ENCODE results near the gene DAD1. TPM values are rescaled to one million over a fixed set of nuclear protein-coding genes. Genes with fewer than 3 reads are reported as not detected.

DAD1 gene
- total and polyA plus RNA-seq, 12 donors: 91.8 to 537 (median 291) TPM

GRCh38 chr14:22561661-22562579 lies 27.1 kb downstream of the DAD1 start:
- intact Hi-C loops (cut with DNase I): no loop called here
- 79 to 83% (median 81%) methylated on average over 11 of the region's 11 CpGs for WGBS, 4 donors
- peaks cover 0 to 30% of the 10 kb centered on the region in 2 donors for H3K36me3 ChIP-seq (replicated peaks in 1 of 2)

GRCh38 chr14:22561366-22561660 lies 27.7 kb downstream of the DAD1 start:
- Histone ChIP-seq H3K4me1 (replicated peaks in 1 of 2) (peaks cover 0 to 12% of the 10 kb centered on the region in 2 donors), H3K27ac (no peak overlapping the region)
- WGBS, 4 donors: 64 to 78% (median 70%) methylated on average over 3 of the region's 3 CpGs

More at GRCh38 chr14:22561661-22562579, 27.1 kb downstream of the DAD1 start:
- TF ChIP-seq CTCF (IDR thresholded peaks at IDR 0.05) (no peak), POLR2A (IDR thresholded peaks at IDR 0.05) (no peak)
- Histone ChIP-seq H3K27me3 (no peaks in the 10 kb centered on the region), H3K4me3 (no peak overlapping the region), H3K4me1 (replicated peaks in 1 of 2) (peaks cover 0 to 6% of the 10 kb centered on the region in 2 donors), H3K9me3 (replicated peaks in 1 of 3) (no peaks in the 10 kb centered on the region), H3K27ac (no peak overlapping the region)
- no peak for DNase-seq

GRCh38 chr14:22560662-22561365 lies 28.2 kb downstream of the DAD1 start:
- H3K27ac ChIP-seq: no peak overlapping the region
- H3K4me1 ChIP-seq (replicated peaks in 1 of 2): peaks cover 0 to 17% of the 10 kb centered on the region in 2 donors
- H3K36me3 ChIP-seq (replicated peaks in 1 of 2): peaks cover 0 to 30% of the 10 kb centered on the region in 2 donors
- TF ChIP-seq CTCF (IDR thresholded peaks at IDR 0.05) (no peak), POLR2A (IDR thresholded peaks at IDR 0.05) (no peak)
- DNase-seq: no peak
- H3K9me3 ChIP-seq (replicated peaks in 1 of 3): no peaks in the 10 kb centered on the region
- 74 to 78% (median 75%) methylated on average over 13 of the region's 13 CpGs for WGBS, 4 donors
- intact Hi-C loops (cut with DNase I): no loop called here
- H3K27me3 ChIP-seq: no peaks in the 10 kb centered on the region
- no peak overlapping the region for H3K4me3 ChIP-seq

More at GRCh38 chr14:22561366-22561660, 27.7 kb downstream of the DAD1 start:
- no peaks in the 10 kb centered on the region for H3K9me3 ChIP-seq (replicated peaks in 1 of 3)
- no peaks in the 10 kb centered on the region for H3K27me3 ChIP-seq
- H3K36me3 ChIP-seq (replicated peaks in 1 of 2): peaks cover 0 to 30% of the 10 kb centered on the region in 2 donors
- TF ChIP-seq POLR2A (IDR thresholded peaks at IDR 0.05): no peak
- no peak for TF ChIP-seq CTCF (IDR thresholded peaks at IDR 0.05)
- no peak for DNase-seq
- intact Hi-C loops (cut with DNase I): no loop called here
- no peak overlapping the region for H3K4me3 ChIP-seq

- intact Hi-C loops (cut with DNase I): loop anchor here (5.0 to 10.0 kb wide), 4 partner anchors 93 to 266 kb away; partner anchors contain the start of genes MRPL52 (in 1 of the 2) and SLC7A7 (in 1 of the 2)
- WGBS, 4 donors: 78 to 86% (median 82%) methylated on average over 1 of the region's 1 CpG
- Histone ChIP-seq H3K27me3 (no peaks in the 10 kb centered on the region), H3K27ac (no peak overlapping the region), H3K4me3 (no peak overlapping the region), H3K36me3 (replicated peaks in 1 of 2) (peaks cover 0 to 15% of the 10 kb centered on the region in 2 donors), H3K9me3 (replicated peaks in 1 of 3) (no peaks in the 10 kb centered on the region), H3K4me1 (replicated peaks in 1 of 2) (peaks cover 0 to 17% of the 10 kb centered on the region in 2 donors)
- no peak for TF ChIP-seq CTCF (IDR thresholded peaks at IDR 0.05)
- TF ChIP-seq POLR2A (IDR thresholded peaks at IDR 0.05): no peak
- DNase-seq: no peak
Observed at GRCh38 chr14:22559041-22559440, 30.0 kb downstream of the DAD1 start.

All from adrenal gland (tissue), 12 donors.